Nephron progenitor cell (in vitro differentiated cells): ENCODE results near the gene RTBDN.

Source experiments
- DNase-seq: peaks from one replicate; pipeline ENCODE4 v3.0.0; 2021
- H3K27ac Mint-ChIP-seq: 2 replicates; pipeline ENCODE4 v1.8.0; 2021; ENCODE audit warnings: mild to moderate bottlenecking, moderate library complexity, mixed read lengths
- H3K27me3 Mint-ChIP-seq: 2 replicates; pipeline ENCODE4 v1.8.0; 2021; ENCODE audit warnings: mild to moderate bottlenecking, low read depth, mixed read lengths; ENCODE audit not compliant: poor library complexity
- H3K36me3 Mint-ChIP-seq: 2 replicates; pipeline ENCODE4 v1.8.0; 2021; ENCODE audit warnings: low read depth, mixed read lengths
- H3K4me1 Mint-ChIP-seq: 2 replicates; pipeline ENCODE4 v1.8.0; 2021; ENCODE audit warnings: mixed read lengths
- H3K4me3 Mint-ChIP-seq: 2 replicates; pipeline ENCODE4 v1.8.0; 2021; ENCODE audit warnings: mild to moderate bottlenecking, moderate library complexity, mixed read lengths
- H3K9me3 Mint-ChIP-seq: 2 replicates; pipeline ENCODE4 v1.8.0; 2021; ENCODE audit warnings: mild to moderate bottlenecking, moderate library complexity, mixed read lengths
- TF ChIP-seq, protein P1 (sequence below): fragments of 200-600 bp; sonication (generic); IDR thresholded peaks from 2 replicates; pipeline ENCODE4 v1.5.0; 2021; ENCODE audit warnings: antibody characterized with exemption

The RTBDN gene

DNA sequence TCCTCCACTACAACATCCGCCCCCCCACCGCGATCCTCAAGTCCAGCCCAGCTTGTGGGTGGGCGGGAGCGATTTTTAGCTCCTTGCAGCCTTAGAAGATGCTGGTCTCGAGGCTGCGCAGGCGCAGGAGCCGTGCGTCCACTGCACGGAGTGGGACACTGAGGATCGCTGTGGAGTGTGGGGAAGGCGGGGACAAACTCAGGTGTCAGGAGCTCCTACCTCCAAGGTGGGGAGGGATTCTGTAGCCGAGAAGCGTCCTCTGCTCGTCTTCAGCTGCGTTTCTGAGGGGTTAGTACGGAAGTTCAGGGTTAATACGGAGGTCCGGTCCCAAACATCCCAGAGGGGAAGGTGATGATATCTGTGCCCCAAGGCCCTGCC, at the start of gene RTBDN:
Gene RTBDN (minus strand): TSS at position 14 of the 378 bp plus-strand sequence. CDS start 4,600 bp downstream, outside the sequence.
- H3K9me3 Mint-ChIP-seq: no peaks in the 10 kb centered on the region
- peaks cover 27% of the 10 kb centered on the region for H3K4me1 Mint-ChIP-seq
- H3K4me3 Mint-ChIP-seq: peak within 1 kb of the TSS; percentile 62
- H3K27me3 Mint-ChIP-seq: peaks cover 94% of the 10 kb centered on the region
- H3K27ac Mint-ChIP-seq: no peak within 1 kb of the TSS
- no peak for DNase-seq
- no peaks in the 10 kb centered on the region for H3K36me3 Mint-ChIP-seq
- TF ChIP-seq, protein P1, sequence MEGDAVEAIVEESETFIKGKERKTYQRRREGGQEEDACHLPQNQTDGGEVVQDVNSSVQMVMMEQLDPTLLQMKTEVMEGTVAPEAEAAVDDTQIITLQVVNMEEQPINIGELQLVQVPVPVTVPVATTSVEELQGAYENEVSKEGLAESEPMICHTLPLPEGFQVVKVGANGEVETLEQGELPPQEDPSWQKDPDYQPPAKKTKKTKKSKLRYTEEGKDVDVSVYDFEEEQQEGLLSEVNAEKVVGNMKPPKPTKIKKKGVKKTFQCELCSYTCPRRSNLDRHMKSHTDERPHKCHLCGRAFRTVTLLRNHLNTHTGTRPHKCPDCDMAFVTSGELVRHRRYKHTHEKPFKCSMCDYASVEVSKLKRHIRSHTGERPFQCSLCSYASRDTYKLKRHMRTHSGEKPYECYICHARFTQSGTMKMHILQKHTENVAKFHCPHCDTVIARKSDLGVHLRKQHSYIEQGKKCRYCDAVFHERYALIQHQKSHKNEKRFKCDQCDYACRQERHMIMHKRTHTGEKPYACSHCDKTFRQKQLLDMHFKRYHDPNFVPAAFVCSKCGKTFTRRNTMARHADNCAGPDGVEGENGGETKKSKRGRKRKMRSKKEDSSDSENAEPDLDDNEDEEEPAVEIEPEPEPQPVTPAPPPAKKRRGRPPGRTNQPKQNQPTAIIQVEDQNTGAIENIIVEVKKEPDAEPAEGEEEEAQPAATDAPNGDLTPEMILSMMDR: no peak

DNA sequence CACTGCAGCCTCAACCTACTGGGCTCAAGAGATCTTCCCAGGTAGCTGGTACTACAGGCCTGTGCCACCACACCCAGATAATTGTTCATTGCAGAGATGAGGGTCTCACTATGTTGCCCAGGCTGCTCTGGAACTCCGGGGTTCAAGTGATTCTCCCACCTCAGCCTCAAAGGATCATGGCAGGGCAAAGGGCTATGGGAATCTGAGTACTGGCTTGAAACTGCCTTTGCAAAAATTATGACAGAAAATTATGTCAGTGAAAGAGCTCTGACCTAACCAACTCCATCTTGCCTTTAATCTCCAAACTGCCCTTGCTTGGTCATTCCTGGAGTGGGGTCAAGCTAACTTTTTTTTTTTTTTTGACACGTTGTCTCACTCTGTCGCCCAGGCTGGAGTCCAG, 48.2 kb upstream of the RTBDN start:
- Mint-ChIP-seq H3K4me3 (peak overlapping the region; percentile 88), H3K27ac (no peak overlapping the region), H3K4me1 (peaks cover 16% of the 10 kb centered on the region), H3K36me3 (peaks cover 5% of the 10 kb centered on the region), H3K9me3 (peaks cover 27% of the 10 kb centered on the region), H3K27me3 (peaks cover 66% of the 10 kb centered on the region)
- no peak for DNase-seq
- TF ChIP-seq, protein P1: no peak

DNA sequence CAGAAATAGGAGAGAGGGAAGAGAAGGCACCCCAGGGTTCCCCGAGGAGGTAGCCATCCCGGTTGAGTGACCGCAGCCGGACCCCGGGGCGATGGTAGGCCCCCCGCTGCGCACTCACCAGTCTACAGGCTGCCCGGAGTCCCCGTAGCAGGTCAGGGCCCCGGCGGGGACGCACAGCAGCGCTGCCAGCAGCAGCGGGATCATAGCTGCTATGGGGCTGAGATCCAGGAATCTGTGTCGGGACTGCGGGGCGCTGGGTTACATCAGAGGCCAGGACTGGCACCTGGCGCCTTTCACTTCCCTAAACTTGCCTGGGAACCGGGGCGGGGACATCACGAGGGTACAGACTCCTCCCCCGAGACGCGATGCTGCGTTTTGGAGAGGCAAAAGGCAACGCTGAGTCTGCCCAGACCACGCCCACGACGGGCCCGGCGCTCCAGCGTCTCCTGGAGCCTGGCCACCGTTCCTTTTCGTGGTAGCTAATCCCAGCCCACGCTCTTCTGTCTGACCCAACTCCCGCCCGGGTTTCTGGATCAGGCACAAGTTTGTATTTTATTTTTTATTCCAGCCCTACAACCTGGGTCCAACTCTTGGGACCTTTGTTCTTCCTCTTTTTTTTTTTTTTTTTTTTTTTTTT, 46.9 kb upstream of the RTBDN start, which contains the start of gene DNASE2:
Gene DNASE2 (minus strand): TSS at position 278 of the 637 bp plus-strand sequence. CDS start 74 bp downstream, at position 204.
- peaks cover 11% of the 10 kb centered on the region for H3K4me1 Mint-ChIP-seq
- H3K9me3 Mint-ChIP-seq: peaks cover 24% of the 10 kb centered on the region
- H3K27ac Mint-ChIP-seq: no peak within 1 kb of the TSS
- H3K36me3 Mint-ChIP-seq: peaks cover 5% of the 10 kb centered on the region
- peaks cover 53% of the 10 kb centered on the region for H3K27me3 Mint-ChIP-seq
- peak; percentile 92 for DNase-seq
- TF ChIP-seq, protein P1: no peak
- H3K4me3 Mint-ChIP-seq: peak within 1 kb of the TSS; percentile 88

DNA sequence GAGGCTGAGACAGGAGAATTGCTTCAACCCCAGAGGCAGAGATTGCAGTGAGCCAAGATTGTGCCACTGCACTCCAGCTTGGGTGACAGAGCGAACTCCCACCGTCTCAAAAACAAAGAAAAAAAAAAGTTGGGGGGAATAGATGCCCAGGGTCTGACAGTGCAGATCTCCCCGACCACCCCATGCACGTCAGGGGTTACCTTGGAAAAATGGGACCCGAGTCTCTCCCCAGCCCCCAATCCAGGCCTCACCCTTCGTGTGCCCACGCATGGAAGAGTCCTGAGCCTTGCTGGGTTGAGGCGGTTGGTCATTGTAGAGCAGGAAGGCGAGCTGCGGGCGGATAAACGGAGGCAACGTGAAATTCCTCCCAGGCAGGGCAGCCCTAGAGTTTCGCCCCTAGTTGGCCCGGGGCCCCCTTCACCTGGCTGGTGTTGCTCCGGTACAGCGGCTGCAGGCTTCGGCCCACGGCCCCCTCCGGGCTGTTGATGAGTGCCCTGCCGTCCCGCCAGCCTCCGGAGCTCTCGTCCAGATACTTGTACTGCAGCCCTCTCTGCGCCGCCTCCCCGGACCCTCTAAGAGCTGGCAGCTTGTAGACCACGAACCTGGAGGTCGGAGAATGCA, 46.3 kb upstream of the RTBDN start:
- peak; percentile 63 for DNase-seq
- TF ChIP-seq, protein P1: no peak
- peak overlapping the region; percentile 88 for H3K4me3 Mint-ChIP-seq
- peaks cover 48% of the 10 kb centered on the region for H3K27me3 Mint-ChIP-seq
- H3K4me1 Mint-ChIP-seq: peaks cover 10% of the 10 kb centered on the region
- peaks cover 5% of the 10 kb centered on the region for H3K36me3 Mint-ChIP-seq
- no peak overlapping the region for H3K27ac Mint-ChIP-seq
- peaks cover 24% of the 10 kb centered on the region for H3K9me3 Mint-ChIP-seq

DNA sequence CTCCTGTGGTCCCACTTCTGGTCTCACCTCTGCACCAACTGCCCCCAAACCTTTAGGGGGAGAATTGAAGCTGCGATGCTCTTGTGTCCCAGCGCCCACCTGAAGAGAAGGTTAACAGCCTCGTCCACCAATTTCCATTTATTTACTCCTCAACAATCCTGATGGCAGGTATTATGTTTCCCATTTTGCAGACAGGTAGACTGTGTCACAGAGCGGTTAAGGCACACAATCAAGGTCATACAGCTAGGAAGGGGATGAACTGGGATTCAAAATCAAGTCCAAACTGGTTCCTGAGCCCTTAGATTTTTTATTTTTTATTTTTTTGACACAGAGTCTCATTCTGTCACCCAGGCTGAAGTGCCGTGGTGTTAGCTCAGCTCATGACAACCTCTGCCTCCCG, 40.7 kb upstream of the RTBDN start:
- peaks cover under 1% of the 10 kb centered on the region for H3K4me1 Mint-ChIP-seq
- H3K4me3 Mint-ChIP-seq: no peak overlapping the region
- H3K27me3 Mint-ChIP-seq: peaks cover 19% of the 10 kb centered on the region
- TF ChIP-seq, protein P1: no peak
- DNase-seq: no peak
- no peak overlapping the region for H3K27ac Mint-ChIP-seq
- H3K36me3 Mint-ChIP-seq: peaks cover 40% of the 10 kb centered on the region
- peaks cover 13% of the 10 kb centered on the region for H3K9me3 Mint-ChIP-seq
